K562 (cell line): ENCODE measurements around the gene EHBP1. TPM values are rescaled to one million over a fixed set of nuclear protein-coding genes. Genes with fewer than 3 reads are reported as not detected.

Source experiments
- ATAC-seq: fragments of 200-7000 bp; cut with Tn5 transposase; 3 replicates; pipeline ENCODE4 v1.9.1; 2020; ENCODE audit warnings: moderate library complexity
- BruUV-seq: library from RNA; stranded (reverse); fragments of 400-500 nt; replicated peaks from 2 replicates; lab custom pipeline; 2021; lab: Mats Ljungman, UMichigan
- CTCF ChIA-PET: fragments of 300-600 bp; formaldehyde crosslinking; extraction: SDS; loops from one replicate; lab custom pipeline; 2021; ENCODE audit warnings: low intra/inter-chr PET ratio; lab: Yijun Ruan, JAX
- POLR2A ChIA-PET: fragments of 300-600, 350-650 bp; sonication (Branson Sonifier 250); formaldehyde crosslinking; extraction: SDS; loops from one replicate; lab custom pipeline; 2021; ENCODE audit warnings: antibody characterized with exemption, inconsistent platforms; lab: Yijun Ruan, JAX
- DNase-seq, 4 experiments: peaks; one replicate each; pipeline versions ENCODE4 v3.0.0 to v3.0.0-alpha.2; 2011 to 2018; ENCODE audit warnings: low spot score in 3 of 4, mixed read lengths in 3 of 4; ENCODE audit errors: extremely low read depth in 1 of 4
- FAIRE-seq: peaks from 2 replicates; lab custom pipeline; 2011; peaks lifted over from hg19 to GRCh38; lab: Jason Lieb, UNC
- H2AFZ ChIP-seq: 2 replicates; pipeline ENCODE4 v1.6.0; 2011; ENCODE audit warnings: low read depth, low read length, control low read depth, inconsistent platforms
- H3K27ac ChIP-seq: fragments of 200-600 bp; 3 replicates; pipeline ENCODE4 v1.8.0; 2011; ENCODE audit warnings: low read depth, mild to moderate bottlenecking, control low read depth, inconsistent platforms, low read length, moderate library complexity, mixed read lengths; ENCODE audit errors: extremely low read depth
- H3K27me3 ChIP-seq, 2 experiments: fragments of 300-600 bp in 1 of 2; 2 replicates in 1 of 2; 3 replicates in 1 of 2; pipeline versions ENCODE4 v1.6.0 to v1.8.0; 2011; ENCODE audit warnings: inconsistent platforms in 2 of 2, low read length in 2 of 2, mild to moderate bottlenecking in 1 of 2, mixed read lengths in 1 of 2, moderate library complexity in 1 of 2; ENCODE audit not compliant: control insufficient read depth in 2 of 2, insufficient read depth in 2 of 2
- H3K36me3 ChIP-seq: fragments of 300-600 bp; 3 replicates; pipeline ENCODE4 v1.8.0; 2011; ENCODE audit warnings: mild to moderate bottlenecking, low read length, inconsistent platforms; ENCODE audit not compliant: control insufficient read depth, insufficient read depth
- H3K4me1 ChIP-seq, 2 experiments: fragments of 200-600 bp in 1 of 2; replicated peaks in 1 of 2; 2 replicates in 1 of 2; 3 replicates in 1 of 2; pipeline versions ENCODE4 v1.5.1 to v1.8.0; 2011; ENCODE audit warnings: inconsistent platforms in 2 of 2, low read length in 2 of 2, mild to moderate bottlenecking in 1 of 2, mixed read lengths in 1 of 2, moderate library complexity in 1 of 2; ENCODE audit not compliant: control insufficient read depth in 2 of 2, insufficient read depth in 2 of 2
- H3K4me2 ChIP-seq: 2 replicates; pipeline ENCODE4 v1.6.1; 2011; ENCODE audit warnings: low read length, control low read depth, inconsistent platforms, mixed read lengths; ENCODE audit not compliant: insufficient read depth
- H3K4me3 ChIP-seq: fragments of 200-600 bp; sonication (generic), shearing (Covaris generic); 2 replicates; pipeline ENCODE4 v1.5.1; 2016; ENCODE audit warnings: control low read depth, inconsistent platforms
- H3K79me2 ChIP-seq: fragments of 200-600 bp; 3 replicates; pipeline ENCODE4 v1.8.0; 2011; ENCODE audit warnings: low read length, inconsistent platforms; ENCODE audit not compliant: control insufficient read depth, insufficient read depth
- H3K9ac ChIP-seq, 2 experiments: 2 replicates each; pipeline versions ENCODE4 v1.6.0 to v1.6.1; 2011; ENCODE audit warnings: low read depth in 2 of 2, low read length in 2 of 2, control low read depth in 1 of 2, inconsistent platforms in 1 of 2, mild to moderate bottlenecking in 1 of 2, mixed read lengths in 1 of 2; ENCODE audit not compliant: insufficient read depth in 1 of 2
- H3K9me1 ChIP-seq: one replicate; pipeline ENCODE4 v1.6.0; 2011; ENCODE audit warnings: inconsistent platforms, mild to moderate bottlenecking, low read length, moderate library complexity; ENCODE audit not compliant: control insufficient read depth, insufficient read depth
- H3K9me3 ChIP-seq: replicated peaks from 2 replicates; pipeline ENCODE4 v1.5.1; 2011; ENCODE audit warnings: low read depth, low read length, inconsistent platforms; ENCODE audit not compliant: control insufficient read depth, insufficient read depth
- H4K20me1 ChIP-seq: replicated peaks from 2 replicates; pipeline ENCODE4 v1.6.1; 2011; ENCODE audit warnings: low read length, inconsistent platforms, mixed read lengths; ENCODE audit not compliant: control insufficient read depth, insufficient read depth
- AFF1 ChIP-seq, 2 experiments: fragments of 450-650 bp; IDR thresholded peaks; 2 replicates each; pipeline ENCODE4 v1.6.1; 2018; ENCODE audit warnings: mild to moderate bottlenecking in 2 of 2, low read depth in 1 of 2; ENCODE audit not compliant: partially characterized antibody in 2 of 2
- ARID1B ChIP-seq: fragments of 450-650 bp; IDR thresholded peaks from 2 replicates; pipeline ENCODE4 v1.6.1; 2016; ENCODE audit warnings: antibody characterized with exemption, mild to moderate bottlenecking, inconsistent platforms
- ARID2 ChIP-seq: fragments of 450-650 bp; IDR thresholded peaks from 2 replicates; pipeline ENCODE4 v1.6.1; 2017; ENCODE audit warnings: antibody characterized with exemption, mild to moderate bottlenecking
- ATF4 ChIP-seq: fragments of 450-650 bp; formaldehyde crosslinking; IDR thresholded peaks from 2 replicates; pipeline ENCODE4 v1.4.0; 2022; ENCODE audit warnings: mild to moderate bottlenecking, moderate library complexity
- BRD9 ChIP-seq: fragments of 450-650 bp; IDR thresholded peaks from 2 replicates; pipeline ENCODE4 v1.6.1; 2018; ENCODE audit warnings: low read depth; ENCODE audit not compliant: partially characterized antibody
- HDAC2 ChIP-seq: fragments of 450-650 bp; IDR thresholded peaks from 2 replicates; pipeline ENCODE4 v1.6.1; 2016; ENCODE audit warnings: mild to moderate bottlenecking
- IRF1 ChIP-seq: sonication (generic); formaldehyde crosslinking; IDR thresholded peaks from 2 replicates; pipeline ENCODE4 v1.8.0; 2022; ENCODE audit warnings: missing genetic modification reagents, mild to moderate bottlenecking, borderline replicate concordance
- PML ChIP-seq: IDR thresholded peaks from 2 replicates; pipeline ENCODE4 v1.6.1; 2012; ENCODE audit warnings: low read length, inconsistent platforms
- POLR2B ChIP-seq: fragments of 450-650 bp; IDR thresholded peaks from 2 replicates; pipeline ENCODE4 v1.6.1; 2018; ENCODE audit warnings: low read depth; ENCODE audit not compliant: partially characterized antibody
- POLR2H ChIP-seq: IDR thresholded peaks from 2 replicates; pipeline ENCODE4 v1.6.1; 2016; ENCODE audit warnings: missing genetic modification characterization, low read depth, mild to moderate bottlenecking, control low read depth, missing compliant biosample characterization, moderate library complexity
- SIN3B ChIP-seq: fragments of 450-650 bp; IDR thresholded peaks from 2 replicates; pipeline ENCODE4 v1.6.1; 2017; ENCODE audit warnings: low read depth, mild to moderate bottlenecking, moderate library complexity
- SOX6 ChIP-seq: fragments of 450-650 bp; IDR thresholded peaks from 2 replicates; pipeline ENCODE4 v1.6.1; 2014; ENCODE audit warnings: mild to moderate bottlenecking
- WHSC1 ChIP-seq: IDR thresholded peaks from one replicate; pipeline ENCODE4 v1.6.1; 2012; ENCODE audit warnings: low read length, control low read depth, inconsistent platforms
- ZFP36 ChIP-seq: fragments of 150-350 bp; IDR thresholded peaks from 2 replicates; pipeline ENCODE4 v1.6.1; 2018; ENCODE audit warnings: low read length, low read depth; ENCODE audit not compliant: partially characterized antibody
- ZFX ChIP-seq: sonication (generic); formaldehyde crosslinking; IDR thresholded peaks from 2 replicates; pipeline ENCODE4 v1.8.0; 2022; ENCODE audit warnings: mild to moderate bottlenecking, missing genetic modification reagents, moderate library complexity
- ZSCAN32 ChIP-seq: fragments of 450-650 bp; formaldehyde crosslinking; IDR thresholded peaks from 2 replicates; pipeline ENCODE4 v1.4.0; 2020; ENCODE audit warnings: mild to moderate bottlenecking, moderate library complexity
- WGBS: fragments of 100-300 bp; shearing (Covaris generic); methylation state at CpG from one replicate; pipeline ENCODE4 v1.1.6; 2016; ENCODE audit warnings: low coverage, mixed read lengths; ENCODE audit not compliant: insufficient coverage; ENCODE audit errors: missing lambda C conversion rate; 5-methylcytosine and 5-hydroxymethylcytosine counted together
- in situ Hi-C: fragments of 300-500 bp; cut with MboI; formaldehyde crosslinking; loops from 4 replicates; pipeline ENCODE4 v1.15.0; 2018; ENCODE audit warnings: inconsistent platforms, mixed read lengths
- intact Hi-C: fragments of 100-400 bp; cut with micrococcal nuclease; formaldehyde crosslinking; loops from 2 replicates; pipeline ENCODE4 v1.14.2; 2022
- polyA plus RNA-seq, 8 experiments: library from polyadenylated mRNA; depleted of rRNA in 4 of 8; stranded (reverse) in 5 of 8; unstranded in 3 of 8; fragments of >200 nt; fragmentation: Nextera tagmentation in 2 of 8; fragmentation: Illumina TruSeq in 1 of 8; extraction: Ambion mirVana in 2 of 8; extraction: Trizol in 1 of 8; gene quantifications; 2 replicates each; pipeline versions ENCODE4 v1.2.1 to v1.2.3, GENCODE V29; 2011 to 2014; ENCODE audit warnings: inconsistent platforms in 1 of 8, missing spikeins in 1 of 8
- total RNA-seq, 7 experiments: library from RNA; depleted of rRNA in 6 of 7; stranded (reverse); fragments of >200 nt in 6 of 7; fragmentation: Illumina TruSeq in 2 of 7; extraction: Trizol in 2 of 7; gene quantifications; 2 replicates each; pipeline versions ENCODE4 v1.2.1 to v1.2.3, GENCODE V29; 2011 to 2021; ENCODE audit warnings: low replicate concordance in 1 of 7

The EHBP1 gene
- total and polyA plus RNA-seq, 9 of the 15 experiments (the other 6 are each of a cell fraction or from before 2014, with no cell fraction given) = 8.9 to 26.6 (median 19.3) TPM

- POLR2A ChIA-PET = interaction anchor here (0.6 kb wide), 1 partner anchor 402 kb away, joined by 3 read pairs; no protein-coding TSS in a partner anchor
- H3K36me3 ChIP-seq = no peaks in the 10 kb centered on the region
- no peak overlapping the region for H2AFZ ChIP-seq
- H3K27ac ChIP-seq = peak overlapping the region; percentile 16; the same call in 1 of the 3 replicates
- H3K79me2 ChIP-seq = peaks cover 26% of the 10 kb centered on the region
- intact Hi-C loops (no loop called here), in situ Hi-C loops (no loop called here)
- no peak overlapping the region for H3K4me2 ChIP-seq
- BruUV-seq = no TSS peak
- ATAC-seq = peak; percentile 61
- H3K9me3 ChIP-seq = no peaks in the 10 kb centered on the region
- no peaks in the 10 kb centered on the region for H4K20me1 ChIP-seq
- H3K4me1 ChIP-seq = peaks cover 0 to 21% of the 10 kb centered on the region in 2 experiments; a peak in 4 of 5 replicates
- DNase-seq = peak in 1 of 4 experiments; percentile 5
- H3K9me1 ChIP-seq = no peaks in the 10 kb centered on the region
- no peak overlapping the region for H3K4me3 ChIP-seq
- CTCF ChIA-PET = no interaction called here
- no peak for FAIRE-seq
- H3K9ac ChIP-seq = no peak overlapping the region
- 15% methylated on average over 2 of the region's 2 CpGs for WGBS
- H3K27me3 ChIP-seq = no peaks in the 10 kb centered on the region
- peak; percentile 27; the same call in 1 of the 2 replicates for TF ChIP-seq POLR2H (tag)
- TF ChIP-seq PML = no peak
- TF ChIP-seq SIN3B = no peak
- no peak for TF ChIP-seq ZFP36
- peak in 1 of 2 experiments; percentile 45 for TF ChIP-seq AFF1 (IDR thresholded peaks at IDR 0.05; ENCODE audit: low read depth in 1 of 2, partially characterized antibody in 2 of 2)
- TF ChIP-seq POLR2B = no peak
- TF ChIP-seq ATF4 (CRISPR knock-in tag) = peak; percentile 91
- TF ChIP-seq BRD9 = peak; percentile 31
- peak; percentile 51; the same call in 1 of the 2 replicates for TF ChIP-seq ARID1B
- no peak for TF ChIP-seq ZFX (CRISPR knock-in tag)
- no peak for TF ChIP-seq ARID2
- no peak for TF ChIP-seq WHSC1
- TF ChIP-seq SOX6 = peak; percentile 83; the same call in 1 of the 2 replicates
- peak; percentile 61; the same call in 1 of the 2 replicates for TF ChIP-seq ZSCAN32
- 0 out of 2 replicates have a peak, but pooled peaks have one; percentile 49 for TF ChIP-seq HDAC2
- no peak for TF ChIP-seq IRF1 (CRISPR knock-in tag)
These were observed 33.7 kb downstream of the EHBP1 start for GRCh38 chr2:62738981-62739936.
